GM06990 (cell line): ENCODE measurements around the gene ZCWPW1.
A peak's percentile ranks its signal among the peaks of the same experiment; 100 is the strongest.
"Not testable (repeated sequence)": the region's sequence is repeated elsewhere in the genome, so short reads cannot be mapped to it uniquely, and the experiment has no call there.

Experiments
- DNase-seq: peaks from one replicate; pipeline ENCODE4 v3.0.0-alpha.2; 2011; ENCODE audit not compliant: insufficient read length; ENCODE audit errors: extremely low read depth
- H3K27me3 ChIP-seq: replicated peaks from 2 replicates; pipeline ENCODE4 v1.6.0; 2011; ENCODE audit warnings: low read length; ENCODE audit not compliant: control insufficient read depth, insufficient read depth
- H3K36me3 ChIP-seq: 2 replicates; pipeline ENCODE4 v1.5.1; 2011; ENCODE audit warnings: low read length; ENCODE audit not compliant: control insufficient read depth, insufficient read depth
- H3K4me3 ChIP-seq: replicated peaks from 2 replicates; pipeline ENCODE4 v1.5.1; 2011; ENCODE audit warnings: low read depth, mild to moderate bottlenecking, control low read depth, low read length
- TF ChIP-seq, protein P1 (sequence below): IDR thresholded peaks from 2 replicates; pipeline ENCODE4 v1.5.1; 2011; ENCODE audit warnings: low read length, control low read depth, mild to moderate bottlenecking, inconsistent platforms; ENCODE audit not compliant: insufficient read depth, poor library complexity, severe bottlenecking

Gene ZCWPW1

DNA sequence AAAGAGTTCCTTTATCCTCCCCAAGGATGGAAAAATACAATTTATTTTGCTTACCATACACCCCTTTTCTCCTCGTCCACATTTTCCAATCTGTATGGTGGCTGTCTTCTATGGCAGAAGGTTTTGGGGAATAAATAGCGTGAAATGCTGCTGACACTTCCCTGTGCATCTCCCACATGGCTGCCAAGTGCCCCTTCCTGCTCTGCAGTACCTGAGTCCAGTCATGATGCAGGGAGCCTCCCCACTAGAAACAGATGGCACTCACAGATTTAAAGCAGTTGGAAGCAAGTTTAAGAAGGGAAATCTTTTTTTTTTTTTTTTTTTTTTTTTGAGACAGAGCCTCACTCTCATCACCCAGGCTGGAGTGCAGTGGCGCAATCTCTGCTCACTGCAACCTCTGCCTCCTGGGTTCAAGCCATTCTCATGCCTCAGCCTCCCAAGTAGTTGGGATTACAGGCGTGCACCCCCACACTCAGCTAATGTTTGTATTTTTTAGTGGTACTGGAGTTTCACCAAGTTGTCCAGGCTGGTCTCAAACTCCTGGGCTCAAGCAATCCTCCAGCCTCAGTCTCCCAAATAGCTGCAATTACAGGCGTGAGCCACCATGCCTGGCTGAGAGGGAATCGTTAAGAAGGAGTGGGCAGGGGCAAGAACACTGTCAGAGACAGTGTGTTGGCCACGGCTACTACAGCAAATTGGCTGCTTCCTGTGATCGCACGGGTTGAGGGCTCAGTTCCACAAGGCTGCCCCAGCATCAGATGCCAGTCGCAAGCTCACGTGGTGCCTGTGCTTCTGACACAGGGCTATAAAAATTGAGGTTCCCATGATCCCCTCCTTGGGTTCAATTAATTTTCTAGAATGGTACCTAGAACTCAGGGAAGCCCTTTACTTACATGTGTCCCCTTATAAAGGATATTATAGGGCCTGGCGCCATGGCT lies 60.6 kb downstream of the ZCWPW1 start:
- H3K36me3 ChIP-seq = no peaks in the 10 kb centered on the region
- DNase-seq = no peak
- no peaks in the 10 kb centered on the region for H3K27me3 ChIP-seq
- TF ChIP-seq, protein P1, sequence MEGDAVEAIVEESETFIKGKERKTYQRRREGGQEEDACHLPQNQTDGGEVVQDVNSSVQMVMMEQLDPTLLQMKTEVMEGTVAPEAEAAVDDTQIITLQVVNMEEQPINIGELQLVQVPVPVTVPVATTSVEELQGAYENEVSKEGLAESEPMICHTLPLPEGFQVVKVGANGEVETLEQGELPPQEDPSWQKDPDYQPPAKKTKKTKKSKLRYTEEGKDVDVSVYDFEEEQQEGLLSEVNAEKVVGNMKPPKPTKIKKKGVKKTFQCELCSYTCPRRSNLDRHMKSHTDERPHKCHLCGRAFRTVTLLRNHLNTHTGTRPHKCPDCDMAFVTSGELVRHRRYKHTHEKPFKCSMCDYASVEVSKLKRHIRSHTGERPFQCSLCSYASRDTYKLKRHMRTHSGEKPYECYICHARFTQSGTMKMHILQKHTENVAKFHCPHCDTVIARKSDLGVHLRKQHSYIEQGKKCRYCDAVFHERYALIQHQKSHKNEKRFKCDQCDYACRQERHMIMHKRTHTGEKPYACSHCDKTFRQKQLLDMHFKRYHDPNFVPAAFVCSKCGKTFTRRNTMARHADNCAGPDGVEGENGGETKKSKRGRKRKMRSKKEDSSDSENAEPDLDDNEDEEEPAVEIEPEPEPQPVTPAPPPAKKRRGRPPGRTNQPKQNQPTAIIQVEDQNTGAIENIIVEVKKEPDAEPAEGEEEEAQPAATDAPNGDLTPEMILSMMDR = no peak
- no peak overlapping the region for H3K4me3 ChIP-seq

DNA sequence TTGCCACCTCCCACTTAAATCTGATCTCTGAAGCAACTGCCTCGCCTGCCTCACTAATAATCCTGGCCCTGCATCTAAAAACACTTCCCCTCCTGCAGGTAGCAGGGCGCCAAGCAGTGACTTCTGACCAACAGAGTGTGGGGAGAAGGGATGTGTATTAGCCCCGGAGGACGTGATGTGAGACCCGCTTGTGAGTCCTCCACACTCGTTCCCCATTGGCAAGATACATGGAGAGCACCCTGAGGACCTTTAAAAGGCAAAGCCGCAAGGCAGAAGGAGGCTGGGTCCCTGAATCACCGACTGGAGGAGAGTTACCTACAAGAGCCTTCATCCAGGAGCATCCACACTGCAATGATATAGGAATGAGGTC lies 61.3 kb downstream of the ZCWPW1 start:
- no peak for DNase-seq
- Histone ChIP-seq H3K4me3 (no peak overlapping the region), H3K36me3 (no peaks in the 10 kb centered on the region), H3K27me3 (no peaks in the 10 kb centered on the region)
- TF ChIP-seq, protein P1 = no peak

DNA sequence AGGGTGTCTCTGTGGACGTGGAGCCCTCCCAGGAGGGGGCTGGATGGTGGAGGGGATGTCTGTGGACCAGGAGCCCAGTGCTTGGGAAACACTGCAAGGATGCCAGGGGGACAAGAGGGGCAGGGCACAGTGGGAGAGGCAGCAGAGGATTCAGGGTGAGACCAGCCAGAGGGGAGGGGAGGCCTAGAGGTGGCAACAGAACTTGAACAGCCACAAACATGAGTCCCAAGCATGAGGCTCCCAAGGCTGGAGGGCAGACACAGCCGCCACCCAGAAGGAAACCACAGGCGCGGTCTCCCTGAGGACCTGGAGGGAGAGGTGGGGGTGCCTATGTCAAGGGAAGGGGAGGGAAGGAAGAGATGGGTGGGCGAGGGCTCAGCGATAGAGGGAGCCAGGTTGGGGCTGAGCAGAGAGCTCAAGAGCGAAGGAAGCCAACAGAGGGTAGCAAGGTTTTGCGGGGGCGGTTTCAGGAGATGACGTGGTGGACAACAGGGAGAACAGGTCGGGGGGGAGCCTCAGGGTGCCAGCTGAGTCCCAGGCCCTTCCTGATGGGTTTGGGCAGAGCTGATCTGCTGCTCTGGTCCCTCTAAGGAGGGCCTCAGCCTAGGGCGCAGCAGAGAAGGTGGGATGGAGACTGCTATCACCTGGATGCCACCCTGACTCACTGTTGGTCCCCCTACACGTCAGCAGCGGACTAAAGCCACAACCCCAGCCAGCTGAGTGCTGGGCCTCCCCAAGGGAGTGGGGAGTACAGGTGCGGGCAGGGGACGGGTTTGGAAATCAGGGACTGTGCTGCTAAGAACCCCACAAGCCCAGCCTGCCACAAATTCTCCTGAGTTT lies 61.9 kb downstream of the ZCWPW1 start:
- Histone ChIP-seq H3K4me3 (no peak overlapping the region), H3K27me3 (no peaks in the 10 kb centered on the region), H3K36me3 (no peaks in the 10 kb centered on the region; the same call in 1 of the 2 replicates)
- DNase-seq = peak; percentile 75
- TF ChIP-seq, protein P1 = peak; percentile 17

GRCh38 chr7:100365998-100366367 lies 62.5 kb downstream of the ZCWPW1 start:
- H3K36me3 ChIP-seq, H3K27me3 ChIP-seq, H3K4me3 ChIP-seq: not testable (repeated sequence)

DNA sequence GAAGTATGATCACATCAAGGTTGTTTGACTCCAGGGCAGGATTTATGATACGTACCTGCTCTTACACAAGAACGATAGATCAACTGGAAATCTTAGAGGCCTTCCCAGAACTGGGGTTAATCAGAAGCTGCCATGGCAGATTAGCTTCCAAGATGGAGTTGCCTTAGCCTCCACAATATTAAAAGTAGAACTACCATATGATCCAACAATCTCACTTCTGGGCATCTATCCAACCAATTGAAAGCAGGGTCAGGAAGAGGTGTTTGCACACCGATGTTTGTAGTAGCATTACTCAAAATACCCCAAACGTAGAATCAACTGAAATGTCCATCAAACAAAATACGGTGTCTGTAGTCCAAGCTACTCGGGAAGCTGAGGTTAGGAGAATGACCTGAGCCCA lies 64.0 kb downstream of the ZCWPW1 start:
- Histone ChIP-seq H3K4me3 (no peak overlapping the region), H3K27me3 (no peaks in the 10 kb centered on the region), H3K36me3 (peaks cover 6% of the 10 kb centered on the region)
- DNase-seq = no peak
- TF ChIP-seq, protein P1 = no peak

More at GRCh38 chr7:100365998-100366367, 62.5 kb downstream of the ZCWPW1 start:
- DNase-seq = not testable (repeated sequence)

- H3K4me3 ChIP-seq, DNase-seq, H3K27me3 ChIP-seq: not testable (repeated sequence)
- H3K36me3 ChIP-seq = peaks cover 13% of the 10 kb centered on the region
Observed at GRCh38 chr7:100363797-100364196, 64.7 kb downstream of the ZCWPW1 start.
